ENCODE data around the gene MLC1.

The MLC1 gene

DNA sequence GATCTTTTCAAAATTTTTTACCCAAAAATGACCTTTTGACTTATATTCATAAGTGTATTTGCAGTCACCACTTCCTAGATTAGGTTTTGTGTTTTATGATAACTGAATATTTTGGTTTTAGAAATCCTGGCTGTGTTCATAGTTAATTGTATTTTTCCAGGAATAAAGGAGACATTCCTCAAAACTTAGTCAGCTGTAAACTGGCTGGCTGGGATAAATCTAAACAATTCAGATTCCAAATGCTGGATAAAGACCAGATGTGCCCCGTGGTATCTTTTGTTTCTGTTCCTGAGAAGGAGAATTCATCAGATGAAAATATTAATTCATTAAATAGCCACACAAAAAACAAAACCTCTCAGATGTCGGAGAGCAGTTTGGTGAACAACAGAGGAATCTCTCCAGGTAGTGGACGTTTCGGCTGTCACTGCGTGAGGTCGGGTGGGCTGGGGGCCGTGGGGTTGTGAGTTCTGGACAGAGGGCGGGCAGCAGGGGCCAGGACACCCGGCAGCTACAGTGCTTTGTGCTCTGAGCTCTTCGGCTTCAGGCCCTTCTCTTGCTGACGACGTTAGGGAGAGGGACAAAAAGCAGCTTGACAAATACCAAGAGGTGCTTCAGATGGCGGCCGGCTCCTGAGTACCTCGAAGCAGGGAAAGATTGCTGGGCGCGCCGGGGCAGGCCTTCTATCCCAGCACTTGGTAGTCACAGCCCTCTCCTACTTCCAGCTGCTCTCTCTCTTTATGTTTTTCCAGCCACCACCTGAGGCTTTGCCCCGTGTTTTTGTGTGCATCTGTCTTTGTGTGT is 29.2 kb upstream of the MLC1 start:
- DNase-seq = no peak
- TF ChIP-seq GATA1 (IDR thresholded peaks at IDR 0.05; ENCODE audit: low read depth, low read length) = no peak
- no peak for TF ChIP-seq POLR2A (IDR thresholded peaks at IDR 0.05; ENCODE audit: low read length)

DNA sequence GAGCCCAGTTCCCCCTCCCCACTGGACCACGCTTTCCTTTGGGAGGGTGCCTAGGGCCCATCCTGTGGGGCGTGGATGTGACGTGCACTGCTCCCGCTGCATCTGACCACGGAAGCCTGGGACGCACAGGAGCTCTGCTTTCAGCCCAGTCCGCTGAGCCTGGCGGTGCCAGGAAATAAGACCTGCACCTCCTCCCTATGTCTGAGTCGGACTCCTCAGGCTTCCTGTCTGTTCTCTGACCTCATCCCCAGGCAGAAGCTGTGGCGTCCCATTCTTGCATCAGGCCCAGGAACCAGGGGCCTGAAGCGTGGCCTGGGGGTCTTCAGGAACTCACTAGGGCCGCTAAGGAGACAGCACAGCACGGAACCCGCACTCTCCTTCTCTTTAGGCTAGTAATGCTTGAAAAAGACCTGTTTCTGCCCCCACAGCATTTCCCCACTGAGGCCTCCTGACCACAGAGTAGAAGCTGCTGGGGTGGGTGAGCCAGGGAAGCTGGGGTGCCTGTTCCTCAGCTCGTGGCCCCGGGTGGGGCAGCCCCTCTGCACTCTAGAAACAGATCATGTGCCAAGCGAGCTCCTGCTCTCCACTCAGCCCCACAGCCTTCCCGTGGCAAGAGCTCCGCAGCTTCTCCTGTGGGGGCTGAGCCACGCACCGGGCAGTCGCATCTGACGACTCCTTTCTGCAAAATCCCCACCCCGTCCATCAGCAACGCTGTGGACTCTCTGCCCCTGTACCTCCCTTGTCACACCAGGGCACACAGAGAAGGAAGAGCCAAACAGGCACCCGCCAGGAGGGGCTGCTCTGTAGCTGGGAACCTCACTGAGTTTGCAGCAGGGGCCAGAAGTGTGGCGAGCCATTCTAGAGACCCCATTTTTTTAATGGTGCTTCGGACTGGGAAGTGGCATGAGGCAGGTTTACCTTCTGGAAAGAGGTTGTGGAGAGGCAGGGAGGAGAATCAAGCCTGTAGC is 27.2 kb upstream of the MLC1 start:
- no peak for DNase-seq
- TF ChIP-seq POLR2A (IDR thresholded peaks at IDR 0.05; ENCODE audit: low read length) (no peak), GATA1 (IDR thresholded peaks at IDR 0.05; ENCODE audit: low read depth, low read length) (no peak)

GRCh38 chr22:50111056-50111455 is 25.8 kb upstream of the MLC1 start:
- TF ChIP-seq POLR2A (IDR thresholded peaks at IDR 0.05; ENCODE audit: low read length) (no peak), GATA1 (IDR thresholded peaks at IDR 0.05; ENCODE audit: low read depth, low read length) (no peak)
- no peak for DNase-seq

DNA sequence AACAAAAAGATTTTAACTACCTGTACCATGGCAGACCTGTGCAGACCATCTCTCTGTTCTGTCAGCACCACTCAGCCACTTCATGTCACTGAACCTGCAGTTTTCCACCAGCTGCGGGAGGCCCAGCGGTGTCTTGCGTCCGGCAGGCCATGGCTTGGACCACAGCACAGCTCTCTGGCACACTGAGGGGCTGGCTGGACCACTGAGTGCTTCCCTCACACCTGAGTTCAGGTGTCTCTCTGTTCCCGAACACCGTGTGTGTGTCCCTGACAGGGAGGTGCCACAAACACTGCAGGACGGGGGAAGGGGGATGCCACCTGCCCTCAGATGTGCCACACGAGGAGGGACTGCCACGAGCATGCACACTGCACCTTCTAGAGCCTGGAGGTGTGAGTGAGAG is 22.3 kb upstream of the MLC1 start:
- no peak for DNase-seq
- TF ChIP-seq GATA1 (IDR thresholded peaks at IDR 0.05; ENCODE audit: low read depth, low read length) = no peak
- TF ChIP-seq POLR2A (IDR thresholded peaks at IDR 0.05; ENCODE audit: low read length) = no peak

- TF ChIP-seq POLR2A (IDR thresholded peaks at IDR 0.05; ENCODE audit: low read length) (peak; percentile 37), GATA1 (IDR thresholded peaks at IDR 0.05; ENCODE audit: low read depth, low read length) (no peak)
- DNase-seq = peak; percentile 29 to 50
Observed at GRCh38 chr22:50105208-50106100, 20.2 kb upstream of the MLC1 start.

DNA sequence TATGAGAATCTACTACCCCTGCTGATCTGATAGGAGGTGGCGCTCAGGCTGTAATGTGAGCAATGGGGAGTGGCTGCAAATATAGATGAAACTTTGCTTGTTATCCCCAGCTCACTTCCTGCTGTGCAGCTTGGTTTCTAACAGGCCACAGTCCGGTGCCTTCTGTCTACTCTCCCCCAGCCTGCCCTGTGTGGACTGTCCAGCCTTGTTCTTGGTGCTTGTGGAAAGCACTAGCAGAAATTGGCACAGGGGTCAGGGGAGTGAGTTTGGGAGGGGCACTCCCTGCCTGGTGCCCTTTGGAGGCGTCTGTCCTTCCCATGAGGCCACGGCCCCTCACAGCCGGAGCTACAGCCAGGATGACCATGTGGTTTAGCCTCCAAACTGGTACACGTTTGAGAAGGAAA is 18.9 kb upstream of the MLC1 start:
- TF ChIP-seq POLR2A (IDR thresholded peaks at IDR 0.05; ENCODE audit: low read length) = peak; percentile 58
- no peak for TF ChIP-seq GATA1 (IDR thresholded peaks at IDR 0.05; ENCODE audit: low read depth, low read length)
- peak; percentile 10 to 36 for DNase-seq

DNA sequence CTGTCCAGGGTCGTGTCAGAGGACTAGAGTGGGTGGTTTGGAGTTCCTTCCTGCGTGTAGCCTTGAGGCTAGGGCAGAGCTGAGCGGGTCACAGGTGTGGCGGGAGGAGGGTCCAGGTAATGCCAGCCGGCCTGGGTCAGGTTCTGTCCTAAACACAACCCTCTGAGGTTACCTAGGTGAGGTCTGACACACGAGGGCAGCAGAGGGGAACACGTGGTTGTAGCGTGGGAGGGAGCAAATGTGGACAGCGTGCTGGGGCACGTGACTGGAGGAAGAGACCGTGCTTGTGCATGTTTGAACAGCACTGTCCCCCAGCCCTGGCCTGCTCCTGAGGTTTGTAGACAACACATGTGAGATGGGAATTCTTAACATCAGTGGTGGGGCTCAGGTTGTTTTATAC is 17.7 kb upstream of the MLC1 start:
- DNase-seq = peak in 1 of 2 experiments; percentile 18
- TF ChIP-seq POLR2A (IDR thresholded peaks at IDR 0.05; ENCODE audit: low read length) (no peak), GATA1 (IDR thresholded peaks at IDR 0.05; ENCODE audit: low read depth, low read length) (no peak)

GRCh38 chr22:50101870-50102565 is 16.8 kb upstream of the MLC1 start:
- TF ChIP-seq POLR2A (IDR thresholded peaks at IDR 0.05; ENCODE audit: low read length) (no peak), GATA1 (IDR thresholded peaks at IDR 0.05; ENCODE audit: low read depth, low read length) (no peak)
- DNase-seq = no peak

- no peak for DNase-seq
- no peak for TF ChIP-seq POLR2A (IDR thresholded peaks at IDR 0.05; ENCODE audit: low read length)
- TF ChIP-seq GATA1 (IDR thresholded peaks at IDR 0.05; ENCODE audit: low read depth, low read length) = no peak
Observed at GRCh38 chr22:50098052-50098451, 12.8 kb upstream of the MLC1 start.

DNA sequence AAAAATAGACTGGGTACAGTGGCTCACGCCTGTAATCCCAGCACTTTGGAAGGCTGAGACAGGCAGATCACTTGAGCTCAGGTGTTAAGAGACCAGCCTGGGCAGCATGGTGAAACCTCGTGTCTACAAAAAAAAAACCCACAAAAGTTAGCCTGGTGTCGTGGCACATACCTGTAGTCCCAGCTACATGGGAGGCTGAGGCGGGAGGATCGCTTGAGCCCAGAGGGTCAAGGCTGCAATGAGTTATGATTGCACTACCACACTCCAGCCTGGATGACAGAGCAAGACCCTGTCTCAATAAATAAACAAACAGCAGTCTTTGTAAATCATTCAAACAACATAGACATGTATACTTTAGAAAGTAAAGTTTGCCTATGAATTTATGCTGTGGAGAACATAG is 7.1 kb upstream of the MLC1 start:
- TF ChIP-seq POLR2A (IDR thresholded peaks at IDR 0.05; ENCODE audit: low read length) (no peak), GATA1 (IDR thresholded peaks at IDR 0.05; ENCODE audit: low read depth, low read length) (no peak)
- no peak for DNase-seq

DNA sequence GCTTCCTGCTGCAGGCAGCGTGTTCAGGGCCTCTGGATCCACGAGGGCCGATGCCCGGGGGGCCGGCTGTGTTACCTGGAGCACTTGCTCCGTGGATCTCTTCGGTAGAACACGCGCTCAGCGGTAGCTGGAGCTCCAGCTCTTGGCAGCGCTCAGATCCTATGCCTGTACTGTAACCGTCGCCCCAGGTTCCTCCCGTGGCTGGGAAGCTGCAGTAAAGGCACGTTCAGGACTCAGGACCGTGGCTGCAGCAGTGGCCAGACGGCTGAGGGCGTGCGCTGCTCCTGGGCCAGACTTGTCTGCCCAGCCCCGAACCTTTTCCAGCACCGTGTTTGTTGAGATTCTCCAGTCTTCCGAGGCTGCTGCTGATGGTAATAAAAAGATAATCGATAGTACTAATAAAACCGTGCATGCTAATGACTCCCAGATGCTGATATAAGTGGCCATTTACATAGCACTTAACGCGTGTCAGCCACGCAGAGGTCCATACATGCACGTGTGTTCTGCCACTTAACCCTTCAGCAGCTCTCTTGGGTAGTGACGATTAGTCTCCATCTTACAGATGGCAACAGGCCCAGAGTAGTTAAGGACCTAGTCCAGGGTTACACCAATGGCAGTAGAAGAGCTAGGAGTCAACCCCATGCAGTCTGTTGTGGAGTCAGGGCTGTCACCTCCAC is 6.0 kb upstream of the MLC1 start:
- DNase-seq = no peak
- TF ChIP-seq POLR2A (IDR thresholded peaks at IDR 0.05; ENCODE audit: low read length) (no peak), GATA1 (IDR thresholded peaks at IDR 0.05; ENCODE audit: low read depth, low read length) (no peak)

DNA sequence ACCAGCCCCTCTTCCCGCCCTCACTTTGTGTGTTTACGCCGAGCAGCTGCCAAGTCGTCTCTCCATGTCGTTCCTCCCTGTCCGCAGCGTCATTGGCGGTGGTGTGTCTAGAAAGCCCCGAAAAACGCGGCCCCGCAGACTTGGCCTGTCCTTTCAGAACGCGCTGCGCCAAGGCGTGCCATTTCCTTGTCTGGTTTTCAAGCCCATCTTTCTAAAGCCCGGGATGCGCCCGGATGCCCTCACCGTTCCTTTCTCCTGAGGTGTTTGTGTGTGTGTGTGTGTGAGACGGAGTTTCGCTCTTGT is 5.1 kb upstream of the MLC1 start:
- DNase-seq = no peak
- TF ChIP-seq GATA1 (IDR thresholded peaks at IDR 0.05; ENCODE audit: low read depth, low read length) (no peak), POLR2A (IDR thresholded peaks at IDR 0.05; ENCODE audit: low read length) (no peak)

All from erythroblast (primary cell).